GM12878 (cell line): Measurements from ENCODE around the gene FTO. TPM values are rescaled to one million over a fixed set of nuclear protein-coding genes. Genes with fewer than 3 reads are reported as not detected.

Source experiments
- ATAC-seq: fragments of 200-7000 bp; cut with Tn5 transposase; 3 replicates; pipeline ENCODE4 v1.9.1; 2020; ENCODE audit warnings: mild to moderate bottlenecking, moderate library complexity
- BruUV-seq: library from RNA; stranded (reverse); fragments of 400-500 nt; replicated peaks from 2 replicates; lab custom pipeline; 2021; lab: Mats Ljungman, UMichigan
- CTCF ChIA-PET: fragments of 300-600 bp; sonication (Branson Sonifier 250); formaldehyde crosslinking; extraction: SDS; loops from one replicate; lab custom pipeline; 2021; ENCODE audit warnings: inconsistent platforms; lab: Yijun Ruan, JAX
- POLR2A ChIA-PET: fragments of 350-600 bp; formaldehyde crosslinking; extraction: SDS; loops from one replicate; lab custom pipeline; 2021; ENCODE audit warnings: inconsistent platforms; lab: Charles Lee
- RAD21 ChIA-PET: fragments of 300-600 bp; sonication (Branson Sonifier 250); formaldehyde crosslinking; loops from one replicate; lab custom pipeline; 2023; ENCODE audit warnings: antibody characterized with exemption; ENCODE audit not compliant: unreplicated experiment; lab: Charles Lee
- SMC1A ChIA-PET: fragments of 300-600 bp; sonication (Branson Sonifier 250); formaldehyde crosslinking; loops from one replicate; lab custom pipeline; 2023; ENCODE audit not compliant: unreplicated experiment, uncharacterized antibody; lab: Charles Lee
- DNase-seq: peaks from one replicate; pipeline ENCODE4 v3.0.0-alpha.2; 2011; ENCODE audit warnings: low read depth, low spot score
- FAIRE-seq: peaks from 3 replicates; lab custom pipeline; 2011; peaks lifted over from hg19 to GRCh38; lab: Jason Lieb, UNC
- H2AFZ ChIP-seq: 2 replicates; pipeline ENCODE4 v1.6.0; 2011; ENCODE audit warnings: low read depth, low read length, control low read depth; ENCODE audit not compliant: control insufficient read depth
- H3K27ac ChIP-seq: 2 replicates; pipeline ENCODE4 v1.5.1; 2011; ENCODE audit warnings: control low read depth; ENCODE audit not compliant: control insufficient read depth, insufficient read depth
- H3K27me3 ChIP-seq, 2 experiments: replicated peaks in 1 of 2; 2 replicates each; pipeline versions ENCODE4 v1.6.0 to v1.6.1; 2011; ENCODE audit warnings: low read length in 1 of 2; ENCODE audit not compliant: control insufficient read depth in 2 of 2, insufficient read depth in 2 of 2
- H3K36me3 ChIP-seq, 2 experiments: 2 replicates each; pipeline ENCODE4 v1.5.1; 2011; ENCODE audit warnings: low read length in 1 of 2; ENCODE audit not compliant: control insufficient read depth in 2 of 2, insufficient read depth in 2 of 2
- H3K4me1 ChIP-seq: 2 replicates; pipeline ENCODE4 v1.6.1; 2011; ENCODE audit warnings: mild to moderate bottlenecking, low read length, moderate library complexity, mixed read lengths; ENCODE audit not compliant: control insufficient read depth, insufficient read depth
- H3K4me2 ChIP-seq: 2 replicates; pipeline ENCODE4 v1.6.0; 2011; ENCODE audit warnings: control low read depth; ENCODE audit not compliant: control insufficient read depth, insufficient read depth
- H3K4me3 ChIP-seq: fragments of 200-600 bp; sonication (generic); 2 replicates; pipeline ENCODE4 v1.5.1; 2016
- H3K79me2 ChIP-seq: 2 replicates; pipeline ENCODE4 v1.6.0; 2011; ENCODE audit warnings: low read length; ENCODE audit not compliant: control insufficient read depth, insufficient read depth
- H3K9ac ChIP-seq: 2 replicates; pipeline ENCODE4 v1.8.0; 2011; ENCODE audit warnings: low read length, control low read depth, mixed read lengths; ENCODE audit not compliant: control insufficient read depth, insufficient read depth
- H3K9me3 ChIP-seq: replicated peaks from 3 replicates; pipeline ENCODE4 v1.5.1; 2011; ENCODE audit warnings: mild to moderate bottlenecking, low read length; ENCODE audit not compliant: control insufficient read depth, insufficient read depth
- H4K20me1 ChIP-seq: 2 replicates; pipeline ENCODE4 v1.6.0; 2011; ENCODE audit not compliant: control insufficient read depth, insufficient read depth
- CREM ChIP-seq: IDR thresholded peaks from 2 replicates; pipeline ENCODE4 v1.6.1; 2014; ENCODE audit warnings: antibody characterized with exemption, low read depth
- E4F1 ChIP-seq: fragments of 450-650 bp; IDR thresholded peaks from 2 replicates; pipeline ENCODE4 v1.6.1; 2018; ENCODE audit warnings: borderline replicate concordance, mild to moderate bottlenecking; ENCODE audit not compliant: partially characterized antibody
- MXI1 ChIP-seq: fragments of 150-350 bp; IDR thresholded peaks from 2 replicates; pipeline ENCODE4 v1.6.1; 2011; ENCODE audit warnings: low read depth, mild to moderate bottlenecking, inconsistent platforms, low read length, improper control_type of control experiment
- POLR2AphosphoS5 ChIP-seq: IDR thresholded peaks from 2 replicates; pipeline ENCODE4 v1.6.1; 2011; ENCODE audit warnings: mild to moderate bottlenecking, low read length, inconsistent platforms
- RCOR1 ChIP-seq: conservative IDR thresholded peaks from 2 replicates; pipeline ENCODE4 v1.6.1; 2012; ENCODE audit warnings: low read depth, low read length, improper control_type of control experiment
- SREBF1 ChIP-seq: IDR thresholded peaks from 2 replicates; pipeline ENCODE4 v1.6.1; 2012; ENCODE audit warnings: mild to moderate bottlenecking, low read length
- ZBED1 ChIP-seq: IDR thresholded peaks from 2 replicates; pipeline ENCODE4 v1.6.1; 2016; ENCODE audit warnings: borderline replicate concordance
- ZZZ3 ChIP-seq: IDR thresholded peaks from 2 replicates; pipeline ENCODE4 v1.6.1; 2011; ENCODE audit warnings: low read depth; ENCODE audit not compliant: control insufficient read depth, insufficient read length
- WGBS: methylation state at CpG from one replicate; pipeline ENCODE4 v1.1.6; 2016; ENCODE audit warnings: low lambda C conversion rate; ENCODE audit not compliant: insufficient replicate concordance, insufficient coverage; ENCODE audit errors: missing lambda C conversion rate; 5-methylcytosine and 5-hydroxymethylcytosine counted together
- in situ Hi-C: fragments of 300-500 bp; cut with MboI; formaldehyde crosslinking; loops from 9 replicates; pipeline ENCODE4 v1.14.3; 2018; ENCODE audit warnings: mixed read lengths
- intact Hi-C: fragments of 100-400 bp; cut with micrococcal nuclease; formaldehyde crosslinking; loops from one replicate; pipeline ENCODE4 v1.14.2; 2022; ENCODE audit not compliant: unreplicated experiment
- polyA plus RNA-seq, 11 experiments: library from polyadenylated mRNA; depleted of rRNA in 4 of 11; unstranded in 6 of 11; stranded (reverse) in 5 of 11; fragments of >200 nt; fragmentation: Nextera tagmentation in 4 of 11; fragmentation: Illumina TruSeq in 1 of 11; extraction: Ambion mirVana in 4 of 11; extraction: Trizol in 1 of 11; gene quantifications; 1 replicate in 1 of 11; 2 replicates in 10 of 11; pipeline versions ENCODE4 v1.2.1 to v1.2.3, GENCODE V29; 2011 to 2016; ENCODE audit warnings: inconsistent platforms in 2 of 11, missing spikeins in 2 of 11, low read depth in 1 of 11
- total RNA-seq, 4 experiments: library from RNA; depleted of rRNA in 3 of 4; stranded (reverse); fragments of >200 nt in 3 of 4; fragmentation: Illumina TruSeq in 1 of 4; extraction: Trizol in 1 of 4; gene quantifications; 2 replicates each; pipeline versions ENCODE4 v1.2.1 to v1.2.3, GENCODE V29; 2013 to 2021

The FTO gene
- total and polyA plus RNA-seq, 10 of the 15 experiments (the other 5 are each of a cell fraction or from before 2014, with no cell fraction given) = 20.1 to 55.0 (median 47.0) TPM

GRCh38 chr16:53901408-53901807, 197.5 kb downstream of the FTO start:
- no peaks in the 10 kb centered on the region for H3K4me1 ChIP-seq
- H3K27me3 ChIP-seq = no peaks in the 10 kb centered on the region
- H3K36me3 ChIP-seq = no peaks in the 10 kb centered on the region
- H3K79me2 ChIP-seq = no peaks in the 10 kb centered on the region
- no peak for DNase-seq
- H4K20me1 ChIP-seq = no peaks in the 10 kb centered on the region
- no TSS peak for BruUV-seq
- ATAC-seq = no peak
- no peak overlapping the region for H3K27ac ChIP-seq
- SMC1A ChIA-PET = interaction anchor here (1.5 to 1.6 kb wide), 2 partner anchors 10 to 14 kb away, joined by 4 read pairs; no protein-coding TSS in a partner anchor
- POLR2A ChIA-PET = interaction anchor here (0.6 kb wide), 1 partner anchor 1075 kb away, joined by 4 read pairs; no protein-coding TSS in a partner anchor
- in situ Hi-C loops = no loop called here
- FAIRE-seq = no peak
- H3K9me3 ChIP-seq = no peaks in the 10 kb centered on the region
- no peak overlapping the region for H3K9ac ChIP-seq
- RAD21 ChIA-PET = no interaction called here
- intact Hi-C loops = no loop called here
- CTCF ChIA-PET = interaction anchor here (1.1 to 1.7 kb wide), 3 partner anchors 9 to 352 kb away, joined by 3 to 5 read pairs (median 3); no protein-coding TSS in a partner anchor
- 100% methylated on average over 2 of the region's 2 CpGs for WGBS
- TF ChIP-seq MXI1 (no peak), RCOR1 (no peak), ZZZ3 (no peak), SREBF1 (no peak), CREM (no peak), POLR2AphosphoS5 (no peak), ZBED1 (no peak), E4F1 (no peak)
- no peak overlapping the region for H2AFZ ChIP-seq
- no peak overlapping the region for H3K4me2 ChIP-seq
- H3K4me3 ChIP-seq = no peak overlapping the region
